ENCODE results near the gene AGBL1.

The AGBL1 gene

GRCh38 chr15:86756688-86757087, 677.0 kb downstream of the AGBL1 start:
- DNase-seq, result no peak

GRCh38 chr15:86759800-86760523, 680.3 kb downstream of the AGBL1 start:
- no peak for DNase-seq

- DNase-seq, result no peak
Observed at GRCh38 chr15:86762874-86763273, 683.2 kb downstream of the AGBL1 start.

GRCh38 chr15:86764021-86764420, 684.4 kb downstream of the AGBL1 start:
- DNase-seq, result no peak

- no peak for DNase-seq
Observed at GRCh38 chr15:86765281-86765680, 685.6 kb downstream of the AGBL1 start.

GRCh38 chr15:86772369-86773059, 692.8 kb downstream of the AGBL1 start:
- no peak for DNase-seq

GRCh38 chr15:86773736-86774135, 694.1 kb downstream of the AGBL1 start:
- no peak for DNase-seq

GRCh38 chr15:86776145-86776544, 696.5 kb downstream of the AGBL1 start:
- DNase-seq, result no peak

GRCh38 chr15:86796521-86796920, 716.9 kb downstream of the AGBL1 start:
- no peak for DNase-seq

GRCh38 chr15:86797135-86797534, 717.5 kb downstream of the AGBL1 start:
- no peak for DNase-seq

- DNase-seq, result no peak
Observed at GRCh38 chr15:86799226-86799625, 719.6 kb downstream of the AGBL1 start.

GRCh38 chr15:86802244-86802643, 722.6 kb downstream of the AGBL1 start:
- no peak for DNase-seq

GRCh38 chr15:86804406-86804805, 724.7 kb downstream of the AGBL1 start:
- DNase-seq, result no peak

- DNase-seq, result no peak
Observed at GRCh38 chr15:86810329-86810728, 730.7 kb downstream of the AGBL1 start.

- no peak for DNase-seq
Observed at GRCh38 chr15:86813892-86814291, 734.2 kb downstream of the AGBL1 start.

GRCh38 chr15:86829245-86829644, 749.6 kb downstream of the AGBL1 start:
- no peak for DNase-seq

- DNase-seq, result no peak
Observed at GRCh38 chr15:86830304-86830703, 750.6 kb downstream of the AGBL1 start.

GRCh38 chr15:86833595-86833994, 753.9 kb downstream of the AGBL1 start:
- DNase-seq, result no peak

- DNase-seq, result no peak
Observed at GRCh38 chr15:86834115-86834863, 754.6 kb downstream of the AGBL1 start.

GRCh38 chr15:86837294-86838061, 757.8 kb downstream of the AGBL1 start:
- DNase-seq, result no peak

- no peak for DNase-seq
Observed at GRCh38 chr15:86839502-86839901, 759.8 kb downstream of the AGBL1 start.

GRCh38 chr15:86840996-86841395, 761.3 kb downstream of the AGBL1 start:
- DNase-seq, result no peak

GRCh38 chr15:86842199-86842598, 762.5 kb downstream of the AGBL1 start:
- no peak for DNase-seq
